ENCODE measurements around the gene CBX1.
"Not testable (repeated sequence)": the region's sequence is repeated elsewhere in the genome, so short reads cannot be mapped to it uniquely, and the experiment has no call there.

GRCh38 chr17:48034734-48035133 lies 66.5 kb downstream of the CBX1 start:
- TF ChIP-seq SP4 (IDR thresholded peaks at IDR 0.05; ENCODE audit: low read length); BRCA1 (IDR thresholded peaks at IDR 0.05; ENCODE audit: low read depth, low read length); POLR2AphosphoS5 (IDR thresholded peaks at IDR 0.05; ENCODE audit: low read depth, low read length); SIN3A (conservative IDR thresholded peaks at IDR 0.05 in 1 of 2, IDR thresholded peaks at IDR 0.05 in 1 of 2; ENCODE audit: low read depth in 1 of 2, low read length in 2 of 2); BCL11A (IDR thresholded peaks at IDR 0.05; ENCODE audit: low read depth in 2 of 2, low read length in 2 of 2); NANOG (IDR thresholded peaks at IDR 0.05; ENCODE audit: insufficient read depth, low read depth, low read length, poor library complexity, severe bottlenecking); CTBP2 (IDR thresholded peaks at IDR 0.05; ENCODE audit: borderline replicate concordance, insufficient read depth, insufficient read length, low read length); TAF1 (IDR thresholded peaks at IDR 0.05; ENCODE audit: low read depth, low read length); POLR2A (IDR thresholded peaks at IDR 0.05; ENCODE audit: control extremely low read depth in 1 of 2, low read depth in 2 of 2, low read length in 2 of 2): not testable (repeated sequence)
- TF ChIP-seq CTCF (IDR thresholded peaks at IDR 0.05; ENCODE audit: control extremely low read depth in 1 of 3, insufficient read depth in 1 of 3, low read depth in 1 of 3, low read length in 3 of 3): 0 out of 4 replicates have a peak, but pooled peaks of 1 of the 3 experiments have one; percentile 9
- TF ChIP-seq, protein P1, sequence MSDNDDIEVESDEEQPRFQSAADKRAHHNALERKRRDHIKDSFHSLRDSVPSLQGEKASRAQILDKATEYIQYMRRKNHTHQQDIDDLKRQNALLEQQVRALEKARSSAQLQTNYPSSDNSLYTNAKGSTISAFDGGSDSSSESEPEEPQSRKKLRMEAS (IDR thresholded peaks at IDR 0.05): not testable (repeated sequence)
